H1 (cell line): Measurements from ENCODE around the gene APBB1. TPM values are rescaled to one million over a fixed set of nuclear protein-coding genes. Genes with fewer than 3 reads are reported as not detected.

Experiments used
- CTCF ChIP-seq, 3 experiments: IDR thresholded peaks; 1 replicate in 2 of 3; 2 replicates in 1 of 3; pipeline versions ENCODE4 v1.5.1 to v1.6.1; 2011; ENCODE audit warnings: low read length in 3 of 3, mild to moderate bottlenecking in 3 of 3, inconsistent platforms in 2 of 3, low read depth in 1 of 3, moderate library complexity in 1 of 3; ENCODE audit not compliant: insufficient read depth in 1 of 3; ENCODE audit errors: control extremely low read depth in 1 of 3
- EP300 ChIP-seq, 2 experiments: IDR thresholded peaks; 1 replicate in 1 of 2; 2 replicates in 1 of 2; pipeline ENCODE4 v1.6.1; 2011 to 2012; ENCODE audit warnings: low read depth in 2 of 2, low read length in 2 of 2, mild to moderate bottlenecking in 2 of 2, borderline replicate concordance in 1 of 2, inconsistent platforms in 1 of 2, moderate library complexity in 1 of 2
- polyA plus RNA-seq, 7 experiments: library from polyadenylated mRNA; depleted of rRNA in 3 of 7; stranded (reverse) in 5 of 7; unstranded in 2 of 7; fragments of >200 nt in 5 of 7; fragments of 200-250 nt in 2 of 7; gene quantifications; 1 replicate in 5 of 7; 2 replicates in 1 of 7; 4 replicates in 1 of 7; pipeline versions ENCODE4 v1.2.1 to v1.2.3, GENCODE V29; 2011 to 2013; ENCODE audit warnings: missing spikeins in 2 of 7, mixed read lengths in 2 of 7
- total RNA-seq: library from RNA; stranded (reverse); fragmentation: NEBNext Ultra II Directional; extraction: Animal tissue kit (Norgen Biotek cat#: 25700); gene quantifications from 2 replicates; pipeline ENCODE4 v1.2.1, GENCODE V29; 2021

Gene APBB1
- total and polyA plus RNA-seq, 2 of the 8 experiments (the other 6 are each of a cell fraction or from before 2014, with no cell fraction given): 23.9 to 33.1 TPM

- peak; percentile 79 to 95 (median 92) for TF ChIP-seq CTCF (IDR thresholded peaks at IDR 0.05; ENCODE audit: control extremely low read depth in 1 of 3, insufficient read depth in 1 of 3, low read depth in 1 of 3, low read length in 3 of 3)
- no peak for TF ChIP-seq EP300 (IDR thresholded peaks at IDR 0.05; ENCODE audit: borderline replicate concordance in 1 of 2, low read depth in 2 of 2, low read length in 2 of 2)
Measured at GRCh38 chr11:6443269-6444003, 24.5 kb upstream of the APBB1 start (continued).
